WI38 (cell line): ENCODE results near the gene SEC22A.

Source experiments
- H3K4me3 ChIP-seq: 2 replicates; pipeline ENCODE4 v1.5.1; 2011; ENCODE audit warnings: low read depth, mild to moderate bottlenecking, control low read depth, low read length
- TF ChIP-seq, protein P1 (sequence below): IDR thresholded peaks from 2 replicates; pipeline ENCODE4 v1.5.1; 2012; ENCODE audit warnings: low read depth, mild to moderate bottlenecking, control low read depth, low read length

The SEC22A gene

DNA sequence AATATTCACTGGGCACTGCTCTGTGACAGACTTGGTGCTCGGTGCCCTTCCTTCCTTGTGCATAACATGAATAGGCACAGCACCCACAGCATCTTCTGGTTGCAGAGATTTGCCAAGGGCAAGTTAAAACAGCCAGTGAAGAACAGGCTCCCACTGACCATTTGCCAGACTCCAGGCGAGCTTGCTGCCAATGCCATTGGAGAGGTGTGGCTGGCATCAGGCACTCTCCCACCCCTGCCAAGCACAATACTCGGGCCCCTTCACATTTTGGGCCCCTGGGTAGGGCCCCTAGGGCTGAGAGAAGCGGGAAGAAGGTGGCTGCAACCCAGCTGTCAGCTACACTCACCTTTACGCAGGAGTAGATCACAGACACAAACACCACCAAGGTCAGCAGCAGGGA is 112.1 kb downstream of the SEC22A start:
- TF ChIP-seq, protein P1, sequence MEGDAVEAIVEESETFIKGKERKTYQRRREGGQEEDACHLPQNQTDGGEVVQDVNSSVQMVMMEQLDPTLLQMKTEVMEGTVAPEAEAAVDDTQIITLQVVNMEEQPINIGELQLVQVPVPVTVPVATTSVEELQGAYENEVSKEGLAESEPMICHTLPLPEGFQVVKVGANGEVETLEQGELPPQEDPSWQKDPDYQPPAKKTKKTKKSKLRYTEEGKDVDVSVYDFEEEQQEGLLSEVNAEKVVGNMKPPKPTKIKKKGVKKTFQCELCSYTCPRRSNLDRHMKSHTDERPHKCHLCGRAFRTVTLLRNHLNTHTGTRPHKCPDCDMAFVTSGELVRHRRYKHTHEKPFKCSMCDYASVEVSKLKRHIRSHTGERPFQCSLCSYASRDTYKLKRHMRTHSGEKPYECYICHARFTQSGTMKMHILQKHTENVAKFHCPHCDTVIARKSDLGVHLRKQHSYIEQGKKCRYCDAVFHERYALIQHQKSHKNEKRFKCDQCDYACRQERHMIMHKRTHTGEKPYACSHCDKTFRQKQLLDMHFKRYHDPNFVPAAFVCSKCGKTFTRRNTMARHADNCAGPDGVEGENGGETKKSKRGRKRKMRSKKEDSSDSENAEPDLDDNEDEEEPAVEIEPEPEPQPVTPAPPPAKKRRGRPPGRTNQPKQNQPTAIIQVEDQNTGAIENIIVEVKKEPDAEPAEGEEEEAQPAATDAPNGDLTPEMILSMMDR, result no peak
- no peak overlapping the region for H3K4me3 ChIP-seq

DNA sequence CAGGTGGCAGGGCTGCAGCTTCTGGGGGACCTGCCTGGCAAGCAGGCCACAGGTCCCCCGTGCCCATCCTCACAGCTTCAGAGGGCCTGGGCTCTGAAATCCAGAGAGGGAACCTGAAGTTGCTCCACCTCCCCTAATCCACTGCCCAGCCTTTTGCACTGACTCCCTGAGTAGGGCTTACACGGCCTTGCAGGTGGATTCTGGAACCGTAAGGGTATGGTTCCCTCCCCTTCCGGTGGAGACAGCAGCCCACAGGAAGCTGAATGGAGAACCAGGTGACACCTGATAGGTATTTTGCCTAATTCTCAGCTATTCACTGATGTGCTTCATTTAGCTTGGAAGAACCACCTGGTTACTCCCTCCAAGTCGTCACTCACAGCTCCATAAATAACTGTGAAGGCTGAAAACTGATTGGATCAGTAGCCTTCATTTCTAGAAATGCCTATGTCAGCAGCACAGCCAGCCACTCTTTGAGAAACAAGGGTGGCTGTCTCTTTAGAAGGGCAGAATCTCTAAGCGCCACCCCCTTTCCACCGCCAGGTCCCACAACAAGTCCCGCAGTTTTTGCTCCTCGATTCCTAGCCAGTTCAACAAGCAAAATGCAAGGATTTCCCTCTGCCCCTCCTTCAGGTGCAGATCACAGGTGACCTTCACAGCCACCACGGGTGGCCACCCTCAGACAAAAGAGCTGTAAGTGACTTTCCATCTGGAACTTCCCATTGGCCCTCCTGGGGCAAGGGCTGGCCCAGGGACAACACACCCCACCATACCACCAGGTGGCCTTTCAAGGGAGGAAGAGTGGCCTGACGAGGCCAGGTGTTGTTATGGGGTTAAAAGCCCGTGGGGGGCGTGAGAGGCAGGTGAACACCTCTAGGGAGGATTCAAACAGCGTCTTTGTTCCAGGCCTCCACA is 112.9 kb downstream of the SEC22A start:
- no peak overlapping the region for H3K4me3 ChIP-seq
- TF ChIP-seq, protein P1, result no peak

DNA sequence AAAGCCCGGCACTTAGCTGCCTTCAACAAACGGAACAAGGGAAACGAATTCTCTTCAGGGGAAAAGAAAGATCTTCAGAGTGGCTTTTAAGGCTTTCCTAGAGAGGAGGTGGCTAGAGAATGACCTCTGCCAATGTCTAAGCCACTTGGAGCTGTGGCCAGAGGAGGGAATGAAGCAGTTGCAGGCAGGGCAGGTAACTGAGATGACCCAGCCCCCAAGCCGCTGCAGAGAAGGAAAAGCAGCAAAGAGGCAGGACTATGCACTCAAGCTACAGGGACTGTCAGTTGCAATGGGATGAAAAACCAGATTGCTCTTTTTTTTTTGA is 113.5 kb downstream of the SEC22A start:
- TF ChIP-seq, protein P1, result no peak
- H3K4me3 ChIP-seq, result no peak overlapping the region

DNA sequence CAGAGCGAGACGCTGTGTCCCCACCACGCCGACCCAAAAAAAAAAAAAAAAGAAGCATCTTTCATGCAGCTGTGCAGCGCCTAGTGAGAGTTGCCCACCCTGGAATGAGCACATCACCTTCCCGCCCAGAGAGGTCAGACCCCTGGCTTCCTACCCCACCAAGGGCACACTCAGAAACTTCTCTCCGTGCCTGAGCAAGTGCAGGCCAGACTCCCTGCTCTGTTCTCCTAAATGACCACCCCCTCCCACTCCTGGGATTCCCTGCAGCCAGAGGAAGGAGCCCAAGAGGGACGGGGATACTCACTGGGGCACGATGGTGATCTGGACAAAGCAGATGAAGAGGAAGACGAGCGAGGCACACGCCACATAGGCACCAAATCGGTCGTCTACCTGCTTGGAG is 116.0 kb downstream of the SEC22A start:
- no peak overlapping the region for H3K4me3 ChIP-seq
- TF ChIP-seq, protein P1, result no peak

DNA sequence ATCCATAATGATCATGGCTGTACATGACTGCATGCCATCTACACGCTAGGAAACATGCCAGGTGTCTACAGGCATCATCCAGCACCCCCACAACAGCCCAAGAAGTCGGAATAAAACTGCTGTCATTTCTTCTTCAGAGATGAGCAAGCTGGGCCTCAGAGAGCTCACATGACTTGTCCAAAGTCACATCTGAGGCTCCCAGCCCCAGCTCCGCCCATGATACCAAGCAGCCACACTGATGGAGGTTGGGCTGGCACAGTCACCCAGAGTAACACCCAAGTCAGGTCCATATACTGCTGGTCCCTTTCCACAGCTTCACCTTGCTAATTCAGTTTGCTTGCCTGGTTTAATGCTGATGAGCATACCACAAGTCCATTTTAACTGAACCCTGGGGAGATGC is 116.6 kb downstream of the SEC22A start:
- TF ChIP-seq, protein P1, result no peak
- no peak overlapping the region for H3K4me3 ChIP-seq

DNA sequence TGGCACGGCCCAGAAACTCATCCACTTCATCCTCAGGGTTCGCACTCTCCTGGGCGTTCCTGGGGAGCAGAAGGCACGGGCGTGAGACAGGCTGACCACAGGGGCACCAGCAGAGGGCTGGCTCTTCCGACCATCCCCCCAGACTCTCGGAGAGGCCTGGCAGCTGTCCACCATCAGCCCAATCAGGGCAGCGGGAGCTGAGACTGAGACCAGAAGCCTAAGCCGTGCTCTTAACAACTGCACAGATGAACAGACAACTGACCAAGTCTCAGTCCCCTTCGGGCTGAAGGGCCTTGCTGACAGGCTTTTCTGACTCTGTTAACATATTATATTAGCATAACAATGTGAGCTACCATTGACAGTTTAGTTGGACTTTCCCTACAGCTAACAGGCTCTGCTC is 118.0 kb downstream of the SEC22A start:
- H3K4me3 ChIP-seq, result no peak overlapping the region
- TF ChIP-seq, protein P1, result no peak

DNA sequence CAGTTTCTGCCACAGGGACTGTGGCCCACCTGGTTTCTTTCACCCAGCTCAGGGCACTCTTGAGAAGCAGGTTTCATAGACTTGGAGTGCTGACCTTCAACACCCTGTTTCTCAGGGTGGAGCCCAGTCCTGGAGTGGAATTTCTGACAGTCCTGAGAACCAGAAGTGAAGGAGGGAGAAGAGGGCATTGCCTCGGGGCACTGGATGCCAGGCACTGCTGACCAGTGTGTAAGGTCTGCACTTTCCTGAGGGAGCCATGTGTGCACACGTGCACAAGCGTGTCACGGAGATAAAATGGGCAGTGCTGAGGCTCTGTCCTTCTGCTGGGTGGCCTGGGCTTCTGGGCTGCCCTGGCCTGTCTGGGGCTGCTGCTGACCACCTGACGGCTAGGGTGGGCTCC is 118.5 kb downstream of the SEC22A start:
- H3K4me3 ChIP-seq, result no peak overlapping the region
- TF ChIP-seq, protein P1, result no peak
